CD4-positive, alpha-beta T cell treated with Interleukin-2 at 100 ng/mL for 4 hours (primary cell): ENCODE results near the gene HINT1.
A peak's percentile ranks its signal among the peaks of the same experiment; 100 is the strongest.

Experiments
- DNase-seq: peaks from one replicate; pipeline ENCODE4 v3.0.0-alpha.2; 2020; ENCODE audit warnings: low spot score

The HINT1 gene

GRCh38 chr5:131109540-131110255, 55.4 kb downstream of the HINT1 start:
- DNase-seq: peak; percentile 64
